ENCODE data around the gene METTL21C. TPM values are rescaled to one million over a fixed set of nuclear protein-coding genes. Genes with fewer than 3 reads are reported as not detected.

The METTL21C gene
- polyA plus RNA-seq, 1 donor from 2014 or later = not detected

DNA sequence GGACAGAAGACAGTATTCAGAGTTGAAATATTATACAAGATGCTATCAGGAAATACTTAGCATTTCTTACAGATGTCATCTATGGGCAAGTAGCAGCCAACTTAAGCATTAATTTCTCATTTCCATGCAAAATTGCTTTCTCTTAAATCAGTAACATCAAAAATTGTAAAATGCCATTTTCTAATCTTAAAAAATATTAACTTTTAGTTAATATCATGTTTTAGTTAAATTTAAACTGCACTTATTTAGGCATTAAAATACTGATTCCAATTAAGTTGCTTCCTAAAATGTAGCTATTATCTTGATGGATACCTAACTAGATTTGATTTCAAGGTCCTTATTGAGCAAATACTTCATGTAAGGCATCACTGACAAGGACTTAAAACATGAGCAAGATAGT lies 27.8 kb downstream of the METTL21C start:
- peaks cover 9% of the 10 kb centered on the region for H3K36me3 ChIP-seq (ENCODE audit: insufficient read depth, low read length)
- no peaks in the 10 kb centered on the region for H3K79me2 ChIP-seq (replicated peaks; ENCODE audit: insufficient read depth, low read length)
- no peak overlapping the region for H3K27ac ChIP-seq (ENCODE audit: low read length)
- H3K27me3 ChIP-seq (ENCODE audit: insufficient read depth, low read depth, low read length) = no peaks in the 10 kb centered on the region
- H3K9ac ChIP-seq (ENCODE audit: low read length) = no peak overlapping the region
- no peaks in the 10 kb centered on the region for H3K9me3 ChIP-seq (ENCODE audit: low read length)
- H3K4me2 ChIP-seq (ENCODE audit: low read length) = no peak overlapping the region
- TF ChIP-seq EP300 (conservative IDR thresholded peaks at IDR 0.05; ENCODE audit: poor library complexity, severe bottlenecking) = no peak
- no peak for TF ChIP-seq CTCF (IDR thresholded peaks at IDR 0.05; ENCODE audit: poor library complexity, severe bottlenecking)
- no peak for TF ChIP-seq MXI1 (conservative IDR thresholded peaks at IDR 0.05; ENCODE audit: poor library complexity, severe bottlenecking)
- no peak for TF ChIP-seq TAF1 (IDR thresholded peaks at IDR 0.05; ENCODE audit: low read depth)
- TF ChIP-seq SMC3 (conservative IDR thresholded peaks at IDR 0.05; ENCODE audit: poor library complexity) = no peak
- TF ChIP-seq RAD21 (conservative IDR thresholded peaks at IDR 0.05) = no peak
- TF ChIP-seq EZH2 (IDR thresholded peaks at IDR 0.05; ENCODE audit: borderline replicate concordance, insufficient read depth, low read length, poor library complexity, severe bottlenecking) = no peak
- TF ChIP-seq, protein P1, sequence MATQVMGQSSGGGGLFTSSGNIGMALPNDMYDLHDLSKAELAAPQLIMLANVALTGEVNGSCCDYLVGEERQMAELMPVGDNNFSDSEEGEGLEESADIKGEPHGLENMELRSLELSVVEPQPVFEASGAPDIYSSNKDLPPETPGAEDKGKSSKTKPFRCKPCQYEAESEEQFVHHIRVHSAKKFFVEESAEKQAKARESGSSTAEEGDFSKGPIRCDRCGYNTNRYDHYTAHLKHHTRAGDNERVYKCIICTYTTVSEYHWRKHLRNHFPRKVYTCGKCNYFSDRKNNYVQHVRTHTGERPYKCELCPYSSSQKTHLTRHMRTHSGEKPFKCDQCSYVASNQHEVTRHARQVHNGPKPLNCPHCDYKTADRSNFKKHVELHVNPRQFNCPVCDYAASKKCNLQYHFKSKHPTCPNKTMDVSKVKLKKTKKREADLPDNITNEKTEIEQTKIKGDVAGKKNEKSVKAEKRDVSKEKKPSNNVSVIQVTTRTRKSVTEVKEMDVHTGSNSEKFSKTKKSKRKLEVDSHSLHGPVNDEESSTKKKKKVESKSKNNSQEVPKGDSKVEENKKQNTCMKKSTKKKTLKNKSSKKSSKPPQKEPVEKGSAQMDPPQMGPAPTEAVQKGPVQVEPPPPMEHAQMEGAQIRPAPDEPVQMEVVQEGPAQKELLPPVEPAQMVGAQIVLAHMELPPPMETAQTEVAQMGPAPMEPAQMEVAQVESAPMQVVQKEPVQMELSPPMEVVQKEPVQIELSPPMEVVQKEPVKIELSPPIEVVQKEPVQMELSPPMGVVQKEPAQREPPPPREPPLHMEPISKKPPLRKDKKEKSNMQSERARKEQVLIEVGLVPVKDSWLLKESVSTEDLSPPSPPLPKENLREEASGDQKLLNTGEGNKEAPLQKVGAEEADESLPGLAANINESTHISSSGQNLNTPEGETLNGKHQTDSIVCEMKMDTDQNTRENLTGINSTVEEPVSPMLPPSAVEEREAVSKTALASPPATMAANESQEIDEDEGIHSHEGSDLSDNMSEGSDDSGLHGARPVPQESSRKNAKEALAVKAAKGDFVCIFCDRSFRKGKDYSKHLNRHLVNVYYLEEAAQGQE (IDR thresholded peaks at IDR 0.05; ENCODE audit: borderline replicate concordance) = no peak
- TF ChIP-seq POLR2AphosphoS5 (IDR thresholded peaks at IDR 0.05) = no peak
- no peak overlapping the region for H3K4me3 ChIP-seq (ENCODE audit: low read length)
- H3K9me2 ChIP-seq (ENCODE audit: insufficient read depth, low read length) = no peaks in the 10 kb centered on the region
- no peak overlapping the region for H2AFZ ChIP-seq (ENCODE audit: low read depth, low read length)
- H4K20me1 ChIP-seq (ENCODE audit: insufficient read depth) = no peaks in the 10 kb centered on the region
- H3F3A ChIP-seq (ENCODE audit: insufficient read depth, low read length, poor library complexity, severe bottlenecking) = no peaks in the 10 kb centered on the region

- H3K36me3 ChIP-seq (ENCODE audit: insufficient read depth, low read length) = no peaks in the 10 kb centered on the region
- H3F3A ChIP-seq (ENCODE audit: insufficient read depth, low read length, poor library complexity, severe bottlenecking) = no peaks in the 10 kb centered on the region
- H3K79me2 ChIP-seq (replicated peaks; ENCODE audit: insufficient read depth, low read length) = no peaks in the 10 kb centered on the region
- TF ChIP-seq CTCF (IDR thresholded peaks at IDR 0.05; ENCODE audit: poor library complexity, severe bottlenecking) (no peak), MXI1 (conservative IDR thresholded peaks at IDR 0.05; ENCODE audit: poor library complexity, severe bottlenecking) (no peak), EP300 (conservative IDR thresholded peaks at IDR 0.05; ENCODE audit: poor library complexity, severe bottlenecking) (no peak), TAF1 (IDR thresholded peaks at IDR 0.05; ENCODE audit: low read depth) (no peak)
- no peaks in the 10 kb centered on the region for H4K20me1 ChIP-seq (ENCODE audit: insufficient read depth)
- no peak overlapping the region for H3K4me3 ChIP-seq (ENCODE audit: low read length)
- no peaks in the 10 kb centered on the region for H3K9me2 ChIP-seq (ENCODE audit: insufficient read depth, low read length)
- no peak overlapping the region for H3K9ac ChIP-seq (ENCODE audit: low read length)
- no peaks in the 10 kb centered on the region for H3K27me3 ChIP-seq (ENCODE audit: insufficient read depth, low read depth, low read length)
- H3K27ac ChIP-seq (ENCODE audit: low read length) = no peak overlapping the region
- peaks cover 5% of the 10 kb centered on the region for H3K9me3 ChIP-seq (ENCODE audit: low read length)
- no peak overlapping the region for H3K4me2 ChIP-seq (ENCODE audit: low read length)
- no peak overlapping the region for H2AFZ ChIP-seq (ENCODE audit: low read depth, low read length)
These were observed 35.6 kb downstream of the METTL21C start for GRCh38 chr13:102659168-102659713.

Data from neural cell (in vitro differentiated cells).